Renal pelvis (tissue), 4 donors: ENCODE measurements around the gene CHPT1. TPM values are rescaled to one million over a fixed set of nuclear protein-coding genes. Genes with fewer than 3 reads are reported as not detected.

ENCODE experiments used
- DNase-seq: peaks from one replicate; pipeline ENCODE4 v3.0.0-alpha.2; 2013
- polyA plus RNA-seq, 3 donors: library from polyadenylated mRNA; unstranded; fragments of 120-200 nt; gene quantifications; one replicate each; pipeline ENCODE4 v1.2.1, GENCODE V29; 2013; ENCODE audit not compliant: insufficient read length in 3 of 3

Gene CHPT1
- polyA plus RNA-seq, 3 donors: 33.1 to 43.0 (median 42.8) TPM

GRCh38 chr12:101750152-101750551 is 52.7 kb downstream of the CHPT1 start:
- DNase-seq: no peak

DNA sequence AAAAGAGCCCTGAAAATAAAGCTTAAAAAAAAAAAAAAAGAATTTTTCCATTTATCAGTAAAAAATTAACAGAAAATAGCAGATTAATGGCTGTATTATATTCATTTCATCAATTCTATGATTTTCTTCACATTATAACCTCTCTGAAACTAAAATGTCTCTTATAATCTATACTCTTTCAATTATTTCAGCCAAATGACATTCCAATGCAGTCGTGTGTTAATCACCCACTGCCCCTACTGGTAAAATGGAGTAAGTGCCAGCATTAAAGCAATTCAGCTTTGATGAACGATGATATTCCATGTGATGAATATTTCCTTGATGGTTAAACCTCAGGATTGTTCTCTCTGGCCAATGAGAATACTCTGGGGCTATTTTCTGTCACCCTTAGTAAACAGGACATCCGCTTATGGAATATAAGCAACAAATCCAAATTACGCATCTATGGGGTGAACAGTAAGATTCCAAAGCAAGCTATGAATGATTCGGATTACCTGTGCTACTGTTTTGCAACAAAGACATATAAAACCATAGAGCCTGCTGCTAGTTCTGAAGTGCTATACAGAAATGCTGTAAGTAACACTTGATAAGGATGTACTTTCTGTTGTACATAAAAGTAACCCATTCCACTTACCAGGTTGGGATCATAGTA is 62.1 kb downstream of the CHPT1 start:
- DNase-seq: peak; percentile 8

- DNase-seq: no peak
These were observed 63.9 kb downstream of the CHPT1 start for GRCh38 chr12:101761350-101761749.

DNA sequence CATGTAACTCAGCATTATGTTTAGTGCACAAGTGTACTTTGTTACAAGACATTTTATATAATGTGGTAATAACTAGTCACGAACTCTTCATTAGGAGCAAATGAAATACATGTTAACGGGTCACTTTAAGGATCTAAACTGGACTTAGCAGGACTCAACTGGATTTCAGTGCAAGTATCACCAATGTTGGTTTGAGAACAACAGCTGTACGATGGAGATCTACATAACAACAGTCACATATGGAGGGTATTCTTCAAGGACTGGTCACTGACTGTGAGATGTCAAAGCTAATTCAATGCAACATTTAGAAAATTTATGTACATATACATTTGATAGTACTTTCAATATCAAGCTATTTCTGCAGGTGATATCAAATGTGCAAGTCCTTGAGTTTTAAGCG is 64.3 kb downstream of the CHPT1 start:
- DNase-seq: no peak

GRCh38 chr12:101763246-101763931 is 65.9 kb downstream of the CHPT1 start:
- no peak for DNase-seq

DNA sequence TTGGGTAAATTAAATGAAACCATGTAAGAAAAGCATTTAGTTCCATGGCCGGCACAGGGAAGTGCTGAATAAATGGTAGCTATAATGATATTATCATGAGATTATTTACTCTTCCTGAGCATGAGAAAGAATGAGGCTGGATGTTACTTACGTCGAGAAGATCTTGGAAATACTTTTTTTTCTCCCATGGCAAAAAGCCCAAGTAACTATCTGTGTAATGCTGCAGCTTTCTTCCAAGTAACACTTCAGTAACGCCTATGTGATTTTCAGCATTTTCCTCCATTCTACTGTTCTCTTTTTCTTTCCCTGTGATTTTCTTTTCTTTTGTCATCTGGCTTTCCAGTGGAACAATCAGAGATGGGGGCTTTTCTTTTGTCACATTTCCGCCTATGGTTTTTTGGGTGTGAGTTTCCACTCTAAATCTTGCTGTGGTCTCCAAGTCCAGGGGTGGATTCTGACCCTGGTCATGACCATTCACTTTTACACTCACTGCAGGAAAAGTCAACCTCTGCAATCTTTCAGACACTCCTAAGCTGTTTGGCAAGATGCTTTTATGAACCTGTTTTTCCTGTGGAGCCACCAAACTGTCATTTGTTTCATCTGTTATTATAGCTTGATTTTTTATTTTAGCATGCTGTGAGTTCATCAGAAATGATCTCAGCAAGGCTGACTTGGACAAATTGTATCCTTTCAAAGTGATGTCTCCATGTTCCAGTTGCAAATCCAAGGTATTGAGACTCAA is 66.8 kb downstream of the CHPT1 start:
- DNase-seq: no peak

DNA sequence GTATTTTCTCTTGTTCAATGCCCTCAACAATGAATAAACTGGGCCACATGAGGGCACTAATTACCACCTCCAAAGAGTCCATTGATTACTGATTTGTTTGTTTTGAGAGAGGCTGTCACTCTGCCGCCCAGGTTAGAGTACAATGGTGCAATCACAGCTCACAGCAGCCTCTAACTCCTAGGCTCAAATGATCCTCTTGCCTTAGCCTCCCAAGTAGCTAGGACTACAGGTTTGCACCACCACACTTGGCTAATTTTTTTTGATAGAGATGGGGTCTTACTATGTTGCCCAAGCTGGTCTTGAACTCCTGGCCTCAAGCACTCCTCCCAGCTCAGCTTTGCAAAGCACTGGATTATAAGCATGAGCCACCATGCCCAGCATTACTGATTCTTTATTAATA is 70.1 kb downstream of the CHPT1 start:
- DNase-seq: no peak

DNA sequence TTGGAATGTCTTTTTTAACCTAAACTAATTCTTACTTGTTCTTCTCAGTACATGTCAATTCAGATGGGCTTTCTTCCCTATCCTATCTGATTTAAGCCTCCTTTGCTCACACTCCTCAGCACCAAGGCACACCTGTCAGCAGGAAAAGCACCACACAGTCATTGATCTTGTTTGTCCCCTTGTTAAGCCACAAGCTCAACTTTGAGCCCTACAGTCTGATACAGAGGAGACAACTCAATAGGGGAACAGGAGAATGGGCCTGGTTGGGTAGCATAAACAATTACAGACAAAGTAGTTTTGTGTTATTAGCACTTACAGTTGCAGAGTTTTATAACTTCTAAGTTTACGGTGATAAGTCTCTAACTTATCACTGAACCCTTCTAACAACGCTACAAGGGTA is 71.3 kb downstream of the CHPT1 start:
- DNase-seq: no peak

GRCh38 chr12:101769865-101770264 is 72.4 kb downstream of the CHPT1 start:
- no peak for DNase-seq

GRCh38 chr12:101772012-101772775 is 74.8 kb downstream of the CHPT1 start:
- DNase-seq: no peak

DNA sequence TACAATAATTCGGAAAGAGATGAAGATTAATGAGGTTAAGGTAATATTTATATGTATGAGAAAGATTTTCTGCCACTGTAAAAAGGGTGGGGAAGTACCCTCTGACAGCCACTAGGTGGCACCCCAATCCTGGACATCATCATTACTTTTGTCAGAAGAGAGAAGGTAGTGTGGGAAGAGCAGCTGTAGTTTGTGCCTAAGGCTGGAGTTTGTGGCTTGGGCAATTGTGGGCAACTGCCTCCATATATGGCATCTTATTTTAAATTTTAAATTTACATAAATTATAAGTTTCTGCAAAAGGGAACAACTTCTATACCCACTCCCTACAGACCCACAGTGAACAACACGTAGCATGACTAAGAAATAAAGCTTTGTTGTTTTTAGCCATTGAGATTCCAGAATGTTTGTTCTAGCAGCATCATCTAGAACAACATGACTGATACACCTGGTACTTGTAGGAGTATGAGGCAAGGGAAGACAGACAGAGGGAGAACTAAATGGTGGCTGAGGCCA is 76.3 kb downstream of the CHPT1 start:
- peak; percentile 22 for DNase-seq

- no peak for DNase-seq
These were observed 78.4 kb downstream of the CHPT1 start for GRCh38 chr12:101775816-101776215.

DNA sequence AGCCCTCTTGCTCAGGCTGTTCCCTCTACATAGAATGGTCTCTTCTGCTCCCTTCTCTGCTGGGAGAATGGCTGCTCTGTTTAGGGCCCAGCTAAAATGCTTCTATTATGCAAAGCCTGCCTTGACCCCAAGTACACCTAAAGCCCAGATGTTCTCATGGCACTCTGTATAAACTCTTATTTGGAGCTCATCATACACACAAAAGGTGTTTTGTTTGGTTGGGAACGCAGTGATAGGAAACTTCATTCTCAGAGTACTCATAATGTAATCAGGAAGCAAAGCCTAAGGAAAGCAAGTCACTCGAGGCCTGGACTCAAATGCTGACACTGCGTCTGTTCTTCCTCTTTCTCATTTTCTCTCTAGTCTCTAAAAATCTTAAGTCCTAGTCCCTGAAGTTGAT is 80.0 kb downstream of the CHPT1 start:
- no peak for DNase-seq

GRCh38 chr12:101777978-101778377 is 80.5 kb downstream of the CHPT1 start:
- no peak for DNase-seq

Other genes starting within 250 kb of the CHPT1 start
- not detected for gene SPIC, start 222.3 kb upstream of the CHPT1 start, polyA plus RNA-seq
- 1 to 10 TPM in 1 of 3 donors, under 1 TPM in 1, not detected in 1; 0.39 to 1.7 TPM for gene MYBPC1, start 102.7 kb upstream of the CHPT1 start, polyA plus RNA-seq
- 1 to 10 TPM in 1 of 3 donors, under 1 TPM in 2; 0.85 to 1.5 (median 0.97) TPM for gene SYCP3, start 41.8 kb downstream of the CHPT1 start, polyA plus RNA-seq
- gene GNPTAB, start 133.3 kb downstream of the CHPT1 start, polyA plus RNA-seq: 10 to 100 TPM; 28.2 to 43.6 (median 36.4) TPM
- gene DRAM1, start 179.9 kb downstream of the CHPT1 start, polyA plus RNA-seq: 10 to 100 TPM; 15.5 to 22.0 (median 20.9) TPM